HG02798 (cell line): ENCODE data around the gene IKZF2.

Experiments used
- ATAC-seq: cut with Tn5 transposase; IDR thresholded peaks from one replicate; pipeline ENCODE4 v1.9.1; 2021; ENCODE audit warnings: mild to moderate bottlenecking; ENCODE audit not compliant: unreplicated experiment, poor library complexity

Gene IKZF2

GRCh38 chr2:213156717-213157116, 5.3 kb upstream of the IKZF2 start:
- no peak for ATAC-seq

- ATAC-seq: no peak
These were observed 1.5 kb upstream of the IKZF2 start for GRCh38 chr2:213152888-213153287.

- peak; percentile 24 for ATAC-seq
These were observed 818 bp upstream of the IKZF2 start for GRCh38 chr2:213152065-213152794.

- ATAC-seq: no peak
These were observed 906 bp downstream of the IKZF2 start for GRCh38 chr2:213150315-213151097.

- ATAC-seq: no peak
These were observed 1.5 kb downstream of the IKZF2 start for GRCh38 chr2:213149949-213150314.

GRCh38 chr2:213149294-213149875, 2.0 kb downstream of the IKZF2 start:
- no peak for ATAC-seq

- no peak for ATAC-seq
These were observed 2.7 kb downstream of the IKZF2 start for GRCh38 chr2:213148572-213149261.

- ATAC-seq: peak; percentile 15
These were observed 3.9 kb downstream of the IKZF2 start for GRCh38 chr2:213147538-213147937.

- no peak for ATAC-seq
These were observed 5.6 kb downstream of the IKZF2 start for GRCh38 chr2:213145715-213146242.

GRCh38 chr2:213137064-213137463, 14.3 kb downstream of the IKZF2 start:
- no peak for ATAC-seq

GRCh38 chr2:213129311-213129710, 22.1 kb downstream of the IKZF2 start:
- ATAC-seq: no peak

- no peak for ATAC-seq
These were observed 25.6 kb downstream of the IKZF2 start for GRCh38 chr2:213125646-213126347.

- ATAC-seq: no peak
These were observed 28.7 kb downstream of the IKZF2 start for GRCh38 chr2:213122725-213123124.

- ATAC-seq: no peak
These were observed 29.7 kb downstream of the IKZF2 start for GRCh38 chr2:213121690-213122089.

GRCh38 chr2:213119061-213119809, 32.2 kb downstream of the IKZF2 start:
- ATAC-seq: peak; percentile 70

GRCh38 chr2:213108308-213108707, 43.1 kb downstream of the IKZF2 start:
- ATAC-seq: no peak

- no peak for ATAC-seq
These were observed 43.7 kb downstream of the IKZF2 start for GRCh38 chr2:213107728-213108127.

GRCh38 chr2:213105212-213105611, 46.2 kb downstream of the IKZF2 start:
- ATAC-seq: no peak

- ATAC-seq: no peak
These were observed 46.6 kb downstream of the IKZF2 start for GRCh38 chr2:213104903-213105202.
